Measurements from ENCODE around the gene SBK1.

Gene SBK1

GRCh38 chr16:28295276-28295675 is 3.0 kb downstream of the SBK1 start:
- H2AK5ac ChIP-seq (ENCODE audit: low read length): no peak overlapping the region
- no peak overlapping the region for H3K18ac ChIP-seq (ENCODE audit: low read length)
- H2BK15ac ChIP-seq (replicated peaks; ENCODE audit: low read depth): no peak overlapping the region
- peaks cover 21% of the 10 kb centered on the region for H3K79me1 ChIP-seq (ENCODE audit: low read length)
- peak overlapping the region; percentile 27 for H3K56ac ChIP-seq (ENCODE audit: low read length)
- H3K9ac ChIP-seq (ENCODE audit: low read length): no peak overlapping the region
- H4K8ac ChIP-seq (ENCODE audit: low read depth, low read length): no peak overlapping the region
- DNase-seq: no peak
- no CpG with 5 or more reads among the region's 11 CpGs for WGBS (ENCODE audit: extremely low coverage, insufficient coverage, low lambda C conversion rate)
- H3K4me3 ChIP-seq (ENCODE audit: low read length): no peak overlapping the region
- H2BK5ac ChIP-seq (ENCODE audit: low read length): no peak overlapping the region
- no peak overlapping the region for H3K23ac ChIP-seq (ENCODE audit: low read length)
- H3K4ac ChIP-seq (ENCODE audit: low read depth, low read length): no peak overlapping the region
- no peaks in the 10 kb centered on the region for H3K36me3 ChIP-seq (ENCODE audit: control insufficient read depth, insufficient read depth, low read length)
- no peak overlapping the region for H4K5ac ChIP-seq (ENCODE audit: low read length)
- no peak overlapping the region for H3K27ac ChIP-seq (ENCODE audit: low read depth, low read length)
- H3K4me1 ChIP-seq (ENCODE audit: control insufficient read depth, low read depth, low read length): peaks cover 4% of the 10 kb centered on the region
- peaks cover 47% of the 10 kb centered on the region for H3K79me2 ChIP-seq (ENCODE audit: control insufficient read depth, insufficient read depth, low read length)
- H3K27me3 ChIP-seq (ENCODE audit: insufficient read depth, low read length, poor library complexity): no peaks in the 10 kb centered on the region
- H2BK120ac ChIP-seq (ENCODE audit: low read depth, low read length): no peak overlapping the region
- no peak overlapping the region for H3K4me2 ChIP-seq (ENCODE audit: low read length)

GRCh38 chr16:28297308-28297707 is 5.0 kb downstream of the SBK1 start:
- H3K18ac ChIP-seq (ENCODE audit: low read length): no peak overlapping the region
- no peak overlapping the region for H4K5ac ChIP-seq (ENCODE audit: low read length)
- no peak overlapping the region for H2BK5ac ChIP-seq (ENCODE audit: low read length)
- peaks cover 4% of the 10 kb centered on the region for H3K4me1 ChIP-seq (ENCODE audit: control insufficient read depth, low read depth, low read length)
- H3K56ac ChIP-seq (ENCODE audit: low read length): no peak overlapping the region
- H3K27me3 ChIP-seq (ENCODE audit: insufficient read depth, low read length, poor library complexity): no peaks in the 10 kb centered on the region
- no peak overlapping the region for H3K27ac ChIP-seq (ENCODE audit: low read depth, low read length)
- H3K4ac ChIP-seq (ENCODE audit: low read depth, low read length): no peak overlapping the region
- no peak overlapping the region for H3K4me2 ChIP-seq (ENCODE audit: low read length)
- no peak overlapping the region for H3K4me3 ChIP-seq (ENCODE audit: low read length)
- no peak overlapping the region for H2AK5ac ChIP-seq (ENCODE audit: low read length)
- H2BK15ac ChIP-seq (replicated peaks; ENCODE audit: low read depth): no peak overlapping the region
- no peak overlapping the region for H3K23ac ChIP-seq (ENCODE audit: low read length)
- H2BK120ac ChIP-seq (ENCODE audit: low read depth, low read length): no peak overlapping the region
- no peak overlapping the region for H4K8ac ChIP-seq (ENCODE audit: low read depth, low read length)
- no peak for DNase-seq
- WGBS (ENCODE audit: extremely low coverage, insufficient coverage, low lambda C conversion rate): no CpG with 5 or more reads among the region's 2 CpGs
- no peaks in the 10 kb centered on the region for H3K36me3 ChIP-seq (ENCODE audit: control insufficient read depth, insufficient read depth, low read length)
- H3K9ac ChIP-seq (ENCODE audit: low read length): no peak overlapping the region
- peaks cover 54% of the 10 kb centered on the region for H3K79me2 ChIP-seq (ENCODE audit: control insufficient read depth, insufficient read depth, low read length)
- peaks cover 23% of the 10 kb centered on the region for H3K79me1 ChIP-seq (ENCODE audit: low read length)

GRCh38 chr16:28297784-28298510 is 5.6 kb downstream of the SBK1 start:
- H2BK120ac ChIP-seq (ENCODE audit: low read depth, low read length): no peak overlapping the region
- no peak overlapping the region for H2BK15ac ChIP-seq (replicated peaks; ENCODE audit: low read depth)
- peaks cover 23% of the 10 kb centered on the region for H3K79me1 ChIP-seq (ENCODE audit: low read length)
- H3K9ac ChIP-seq (ENCODE audit: low read length): no peak overlapping the region
- no peak overlapping the region for H2BK5ac ChIP-seq (ENCODE audit: low read length)
- no peak overlapping the region for H3K23ac ChIP-seq (ENCODE audit: low read length)
- H3K79me2 ChIP-seq (ENCODE audit: control insufficient read depth, insufficient read depth, low read length): peaks cover 50% of the 10 kb centered on the region
- H3K4me3 ChIP-seq (ENCODE audit: low read length): no peak overlapping the region
- WGBS (ENCODE audit: extremely low coverage, insufficient coverage, low lambda C conversion rate): no CpG with 5 or more reads among the region's 11 CpGs
- H3K27me3 ChIP-seq (ENCODE audit: insufficient read depth, low read length, poor library complexity): no peaks in the 10 kb centered on the region
- no peak overlapping the region for H3K18ac ChIP-seq (ENCODE audit: low read length)
- no peak overlapping the region for H3K4ac ChIP-seq (ENCODE audit: low read depth, low read length)
- H3K56ac ChIP-seq (ENCODE audit: low read length): no peak overlapping the region
- no peak overlapping the region for H3K27ac ChIP-seq (ENCODE audit: low read depth, low read length)
- DNase-seq: no peak
- H3K4me1 ChIP-seq (ENCODE audit: control insufficient read depth, low read depth, low read length): peaks cover 4% of the 10 kb centered on the region
- H3K4me2 ChIP-seq (ENCODE audit: low read length): no peak overlapping the region
- H4K8ac ChIP-seq (ENCODE audit: low read depth, low read length): no peak overlapping the region
- no peak overlapping the region for H4K5ac ChIP-seq (ENCODE audit: low read length)
- no peaks in the 10 kb centered on the region for H3K36me3 ChIP-seq (ENCODE audit: control insufficient read depth, insufficient read depth, low read length)
- no peak overlapping the region for H2AK5ac ChIP-seq (ENCODE audit: low read length)

GRCh38 chr16:28298511-28298878 is 6.2 kb downstream of the SBK1 start:
- Histone ChIP-seq H3K56ac (ENCODE audit: low read length) (no peak overlapping the region), H3K79me2 (ENCODE audit: control insufficient read depth, insufficient read depth, low read length) (peaks cover 47% of the 10 kb centered on the region), H2AK5ac (ENCODE audit: low read length) (no peak overlapping the region), H3K4ac (ENCODE audit: low read depth, low read length) (no peak overlapping the region), H3K27ac (ENCODE audit: low read depth, low read length) (no peak overlapping the region), H3K18ac (ENCODE audit: low read length) (no peak overlapping the region), H3K23ac (ENCODE audit: low read length) (no peak overlapping the region), H2BK5ac (ENCODE audit: low read length) (no peak overlapping the region), H4K5ac (ENCODE audit: low read length) (no peak overlapping the region), H3K79me1 (ENCODE audit: low read length) (peaks cover 23% of the 10 kb centered on the region), H4K8ac (ENCODE audit: low read depth, low read length) (no peak overlapping the region), H3K4me3 (ENCODE audit: low read length) (no peak overlapping the region), H3K4me1 (ENCODE audit: control insufficient read depth, low read depth, low read length) (peaks cover 4% of the 10 kb centered on the region), H2BK120ac (ENCODE audit: low read depth, low read length) (no peak overlapping the region), H3K4me2 (ENCODE audit: low read length) (no peak overlapping the region), H3K27me3 (ENCODE audit: insufficient read depth, low read length, poor library complexity) (no peaks in the 10 kb centered on the region), H2BK15ac (replicated peaks; ENCODE audit: low read depth) (no peak overlapping the region), H3K36me3 (ENCODE audit: control insufficient read depth, insufficient read depth, low read length) (no peaks in the 10 kb centered on the region), H3K9ac (ENCODE audit: low read length) (no peak overlapping the region)
- DNase-seq: peak; percentile 61
- no CpG with 5 or more reads among the region's 4 CpGs for WGBS (ENCODE audit: extremely low coverage, insufficient coverage, low lambda C conversion rate)

- H3K9ac ChIP-seq (ENCODE audit: low read length): no peak overlapping the region
- H3K4me1 ChIP-seq (ENCODE audit: control insufficient read depth, low read depth, low read length): peaks cover 3% of the 10 kb centered on the region
- no peak overlapping the region for H3K56ac ChIP-seq (ENCODE audit: low read length)
- no peak overlapping the region for H3K4me2 ChIP-seq (ENCODE audit: low read length)
- H3K27me3 ChIP-seq (ENCODE audit: insufficient read depth, low read length, poor library complexity): no peaks in the 10 kb centered on the region
- peaks cover 29% of the 10 kb centered on the region for H3K79me2 ChIP-seq (ENCODE audit: control insufficient read depth, insufficient read depth, low read length)
- H3K79me1 ChIP-seq (ENCODE audit: low read length): peaks cover 16% of the 10 kb centered on the region
- H3K36me3 ChIP-seq (ENCODE audit: control insufficient read depth, insufficient read depth, low read length): no peaks in the 10 kb centered on the region
- H3K23ac ChIP-seq (ENCODE audit: low read length): no peak overlapping the region
- H2BK15ac ChIP-seq (replicated peaks; ENCODE audit: low read depth): no peak overlapping the region
- no peak for DNase-seq
- H2AK5ac ChIP-seq (ENCODE audit: low read length): no peak overlapping the region
- whole genome bisulfite sequencing (ENCODE audit: extremely low coverage, insufficient coverage, low lambda C conversion rate): no CpG with 5 or more reads among the region's 5 CpGs
- H3K4me3 ChIP-seq (ENCODE audit: low read length): no peak overlapping the region
- H4K8ac ChIP-seq (ENCODE audit: low read depth, low read length): no peak overlapping the region
- H3K4ac ChIP-seq (ENCODE audit: low read depth, low read length): no peak overlapping the region
- no peak overlapping the region for H2BK120ac ChIP-seq (ENCODE audit: low read depth, low read length)
- no peak overlapping the region for H2BK5ac ChIP-seq (ENCODE audit: low read length)
- no peak overlapping the region for H3K27ac ChIP-seq (ENCODE audit: low read depth, low read length)
- H4K5ac ChIP-seq (ENCODE audit: low read length): no peak overlapping the region
- H3K18ac ChIP-seq (ENCODE audit: low read length): no peak overlapping the region
These were observed 8.0 kb downstream of the SBK1 start for GRCh38 chr16:28300327-28300726.

GRCh38 chr16:28301154-28301553 is 8.8 kb downstream of the SBK1 start:
- Histone ChIP-seq H2BK5ac (ENCODE audit: low read length) (no peak overlapping the region), H2BK120ac (ENCODE audit: low read depth, low read length) (no peak overlapping the region), H3K4me3 (ENCODE audit: low read length) (no peak overlapping the region), H3K79me1 (ENCODE audit: low read length) (peaks cover 19% of the 10 kb centered on the region), H2AK5ac (ENCODE audit: low read length) (no peak overlapping the region), H3K4ac (ENCODE audit: low read depth, low read length) (no peak overlapping the region), H4K8ac (ENCODE audit: low read depth, low read length) (no peak overlapping the region), H2BK15ac (replicated peaks; ENCODE audit: low read depth) (no peak overlapping the region), H3K27ac (ENCODE audit: low read depth, low read length) (no peak overlapping the region), H3K36me3 (ENCODE audit: control insufficient read depth, insufficient read depth, low read length) (no peaks in the 10 kb centered on the region), H3K56ac (ENCODE audit: low read length) (no peak overlapping the region), H3K23ac (ENCODE audit: low read length) (no peak overlapping the region), H3K4me2 (ENCODE audit: low read length) (no peak overlapping the region), H4K5ac (ENCODE audit: low read length) (no peak overlapping the region), H3K27me3 (ENCODE audit: insufficient read depth, low read length, poor library complexity) (no peaks in the 10 kb centered on the region), H3K4me1 (ENCODE audit: control insufficient read depth, low read depth, low read length) (peaks cover 3% of the 10 kb centered on the region), H3K79me2 (ENCODE audit: control insufficient read depth, insufficient read depth, low read length) (peaks cover 26% of the 10 kb centered on the region), H3K9ac (ENCODE audit: low read length) (no peak overlapping the region), H3K18ac (ENCODE audit: low read length) (no peak overlapping the region)
- no peak for DNase-seq
- no CpG with 5 or more reads among the region's 6 CpGs for WGBS (ENCODE audit: extremely low coverage, insufficient coverage, low lambda C conversion rate)

Measured in mesendoderm (in vitro differentiated cells).